ENCODE data around the gene PLB1. TPM values are rescaled to one million over a fixed set of nuclear protein-coding genes. Genes with fewer than 3 reads are reported as not detected.

The PLB1 gene
- total and polyA plus RNA-seq, 9 of the 15 experiments (the other 6 are each of a cell fraction or from before 2014, with no cell fraction given) = 0.01 to 0.09 (median 0.07) TPM; not detected in 2

GRCh38 chr2:28557389-28558131 is 61.7 kb downstream of the PLB1 start (continued):
- no peak for TF ChIP-seq ZNF280A (IDR thresholded peaks at IDR 0.05; ENCODE audit: low read depth, partially characterized antibody)
- peak; percentile 41; the same call in 1 of the 2 replicates for TF ChIP-seq CREM (IDR thresholded peaks at IDR 0.05; ENCODE audit: low read depth)
- TF ChIP-seq ATF7 (IDR thresholded peaks at IDR 0.05) = peak; percentile 76
- TF ChIP-seq NFE2 (IDR thresholded peaks at IDR 0.05; ENCODE audit: low read depth) = peak; percentile 41
- 0 out of 2 replicates have a peak, but pooled peaks have one; percentile 12 for TF ChIP-seq FOXJ2 (tag; IDR thresholded peaks at IDR 0.05)
- TF ChIP-seq EP300 (IDR thresholded peaks at IDR 0.05; ENCODE audit: low read length) = peak; percentile 66; the same call in 1 of the 2 replicates
- no peak for TF ChIP-seq ATF1 (CRISPR knock-in tag; IDR thresholded peaks at IDR 0.05)
- peak; percentile 50; the same call in 1 of the 2 replicates for TF ChIP-seq ATF1 (tag; IDR thresholded peaks at IDR 0.05)
- TF ChIP-seq TAL1 (IDR thresholded peaks at IDR 0.05) = peak; percentile 67
- no peak for TF ChIP-seq KLF13 (tag; IDR thresholded peaks at IDR 0.05; ENCODE audit: borderline replicate concordance, low read depth)
- TF ChIP-seq RCOR1 (IDR thresholded peaks at IDR 0.05; ENCODE audit: borderline replicate concordance in 1 of 2, low read depth in 2 of 2, low read length in 2 of 2) = peak in 1 of 2 experiments; percentile 56; a peak in 2 of 4 replicates
- no peak for TF ChIP-seq RNF2 (IDR thresholded peaks at IDR 0.05)
- peak; percentile 34; the same call in 1 of the 2 replicates for TF ChIP-seq FOXM1 (IDR thresholded peaks at IDR 0.05; ENCODE audit: low read depth)
- no peak for TF ChIP-seq FOXM1 (CRISPR knock-in tag; IDR thresholded peaks at IDR 0.05; ENCODE audit: low read depth)
- TF ChIP-seq CBFA2T2 (conservative IDR thresholded peaks at IDR 0.05) = peak; percentile 54
- peak; percentile 37 for TF ChIP-seq MEIS2 (IDR thresholded peaks at IDR 0.05; ENCODE audit: partially characterized antibody)
- no peak for TF ChIP-seq ZNF124 (CRISPR knock-in tag; IDR thresholded peaks at IDR 0.05)
- TF ChIP-seq SMARCE1 (IDR thresholded peaks at IDR 0.05) = peak; percentile 29; the same call in 1 of the 2 replicates
- TF ChIP-seq TEAD4 (IDR thresholded peaks at IDR 0.05; ENCODE audit: low read length) = peak; percentile 76; the same call in 1 of the 2 replicates
- no peak for TF ChIP-seq TEAD4 (CRISPR knock-in tag; IDR thresholded peaks at IDR 0.05; ENCODE audit: borderline replicate concordance)
- TF ChIP-seq CBFA2T3 (IDR thresholded peaks at IDR 0.05) = peak; percentile 58
- no peak for TF ChIP-seq ZNF232 (CRISPR knock-in tag; IDR thresholded peaks at IDR 0.05)
- TF ChIP-seq CEBPG (CRISPR knock-in tag; IDR thresholded peaks at IDR 0.05) = no peak
- TF ChIP-seq CEBPG (tag; conservative IDR thresholded peaks at IDR 0.05 in 1 of 2, IDR thresholded peaks at IDR 0.05 in 1 of 2) = 0 out of 4 replicates have a peak, but pooled peaks of 1 of the 2 experiments have one; percentile 6
- no peak for TF ChIP-seq GATA2 (CRISPR knock-in tag; IDR thresholded peaks at IDR 0.05)
- TF ChIP-seq ZNF507 (tag; conservative IDR thresholded peaks at IDR 0.05) = no peak
- no peak for TF ChIP-seq MAX (CRISPR knock-in tag; IDR thresholded peaks at IDR 0.05)
- no peak for TF ChIP-seq PCBP2 (IDR thresholded peaks at IDR 0.05; ENCODE audit: low read depth, low read length, poor library complexity, severe bottlenecking)
- peak; percentile 76; the same call in 1 of the 2 replicates for TF ChIP-seq HEY1 (CRISPR knock-in tag; IDR thresholded peaks at IDR 0.05; ENCODE audit: borderline replicate concordance)
- peak; percentile 71 for TF ChIP-seq ARID1B (IDR thresholded peaks at IDR 0.05)
- TF ChIP-seq ZNF184 (CRISPR knock-in tag; IDR thresholded peaks at IDR 0.05) = no peak
- TF ChIP-seq ZNF263 (CRISPR knock-in tag; IDR thresholded peaks at IDR 0.05; ENCODE audit: borderline replicate concordance) = no peak

All from K562 (cell line).